ENCODE measurements around the gene COL20A1.
A peak's percentile ranks its signal among the peaks of the same experiment; 100 is the strongest.

COL20A1 gene

DNA sequence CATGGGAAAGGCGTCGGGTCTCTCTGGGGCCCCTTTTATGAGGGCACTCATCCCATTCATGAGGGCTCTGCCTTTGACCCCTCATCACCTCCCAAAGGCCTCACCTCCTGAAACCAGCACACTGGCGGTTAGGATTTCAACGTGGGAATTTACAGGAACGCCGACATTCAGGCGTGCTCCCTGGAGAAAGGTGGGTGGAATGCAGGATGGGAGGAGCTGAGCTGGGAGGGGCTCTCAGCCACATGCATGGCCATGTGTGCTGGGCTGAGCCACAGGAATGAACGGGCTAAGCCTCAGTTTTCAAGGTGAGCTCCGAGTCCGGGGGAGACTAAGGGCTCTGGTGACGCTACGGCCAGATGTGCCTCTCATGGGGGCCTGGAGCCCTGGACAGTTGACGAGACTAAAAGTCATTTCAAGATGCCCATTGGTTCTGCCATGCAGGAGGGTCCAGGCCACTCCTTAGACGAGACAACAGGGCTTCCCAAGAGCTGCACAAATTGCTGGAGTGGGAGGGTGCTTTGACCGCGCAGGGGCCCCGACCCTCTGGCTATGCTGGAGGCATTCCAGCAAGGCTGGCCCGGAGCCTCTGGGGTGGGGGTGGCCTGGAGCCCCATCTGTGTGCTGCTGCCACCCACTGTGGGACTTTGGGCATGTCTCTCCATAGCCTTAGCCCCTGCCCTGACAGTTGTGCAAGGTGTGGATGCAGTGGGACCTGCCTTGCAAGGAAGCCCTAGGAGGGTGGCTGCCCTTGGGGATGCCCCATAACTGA lies 24.1 kb upstream of the COL20A1 start:
- no peaks in the 10 kb centered on the region for H3K36me3 Mint-ChIP-seq
- no peak overlapping the region for H3K27ac Mint-ChIP-seq
- H3K9me3 Mint-ChIP-seq (ENCODE audit: low read depth), result no peaks in the 10 kb centered on the region
- H3K4me1 Mint-ChIP-seq (ENCODE audit: low read depth), result peaks cover 15% of the 10 kb centered on the region
- H3K27me3 Mint-ChIP-seq, result peaks cover 3% of the 10 kb centered on the region
- H3K4me3 Mint-ChIP-seq, result no peak overlapping the region

DNA sequence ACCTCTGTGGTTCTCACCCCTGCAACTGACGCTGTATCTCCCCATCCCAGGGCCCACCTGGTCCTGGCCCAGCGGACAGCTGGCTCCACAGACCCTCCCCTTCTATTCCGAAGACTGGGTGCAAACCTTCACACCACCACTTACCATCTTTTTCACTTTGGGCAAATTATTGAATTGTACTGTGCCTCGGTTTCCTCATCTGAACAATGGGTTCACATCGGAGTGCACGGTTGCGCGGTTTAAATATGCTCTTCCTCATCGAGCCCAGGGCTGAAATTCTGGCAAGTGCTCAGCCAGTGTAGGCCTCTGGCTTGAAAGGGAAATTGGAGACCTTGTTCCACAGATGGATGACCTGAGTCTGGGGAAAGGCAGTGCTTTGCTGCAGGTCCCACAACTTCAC lies 23.3 kb upstream of the COL20A1 start:
- H3K27me3 Mint-ChIP-seq, result no peaks in the 10 kb centered on the region
- H3K36me3 Mint-ChIP-seq, result no peaks in the 10 kb centered on the region
- H3K27ac Mint-ChIP-seq, result no peak overlapping the region
- H3K4me3 Mint-ChIP-seq, result peak overlapping the region; percentile 35
- H3K4me1 Mint-ChIP-seq (ENCODE audit: low read depth), result peaks cover 22% of the 10 kb centered on the region
- H3K9me3 Mint-ChIP-seq (ENCODE audit: low read depth), result no peaks in the 10 kb centered on the region

DNA sequence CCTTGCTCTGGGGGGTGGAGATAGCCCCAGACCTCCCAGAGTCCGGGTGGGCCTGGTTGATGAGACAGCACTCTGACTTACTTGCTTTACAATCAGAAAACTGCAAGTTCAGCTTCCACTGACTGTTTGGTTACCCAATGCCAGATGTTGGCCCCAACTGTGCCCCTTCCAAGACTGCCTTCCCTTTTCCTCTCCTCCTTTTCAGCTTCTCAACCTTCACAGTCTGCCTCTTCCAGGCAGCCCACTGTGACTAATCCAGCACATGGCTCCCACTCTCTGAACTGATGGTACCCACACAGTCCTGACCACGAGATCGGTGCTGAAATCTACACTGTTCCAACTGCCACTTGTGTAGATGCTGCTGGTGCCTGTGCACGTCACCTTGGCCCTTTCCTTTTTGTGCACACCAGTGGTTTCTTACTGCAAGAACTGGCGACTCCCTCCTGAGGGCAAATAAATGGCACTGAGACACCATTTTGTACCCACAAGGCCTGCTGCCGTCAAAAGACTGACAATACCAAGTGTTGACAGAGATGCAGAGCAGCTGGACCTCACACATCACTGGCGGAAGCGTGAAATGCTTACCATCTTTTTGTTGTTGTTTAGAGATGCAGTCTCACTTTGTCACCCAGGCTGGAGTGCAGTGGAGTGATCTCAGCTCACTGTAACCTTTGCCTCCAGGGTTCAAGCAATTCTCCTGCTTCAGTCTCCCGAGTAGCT lies 22.2 kb upstream of the COL20A1 start:
- no peaks in the 10 kb centered on the region for H3K27me3 Mint-ChIP-seq
- H3K4me1 Mint-ChIP-seq (ENCODE audit: low read depth), result peaks cover 26% of the 10 kb centered on the region
- H3K4me3 Mint-ChIP-seq, result peak overlapping the region; percentile 59
- no peaks in the 10 kb centered on the region for H3K36me3 Mint-ChIP-seq
- no peaks in the 10 kb centered on the region for H3K9me3 Mint-ChIP-seq (ENCODE audit: low read depth)
- H3K27ac Mint-ChIP-seq, result no peak overlapping the region

DNA sequence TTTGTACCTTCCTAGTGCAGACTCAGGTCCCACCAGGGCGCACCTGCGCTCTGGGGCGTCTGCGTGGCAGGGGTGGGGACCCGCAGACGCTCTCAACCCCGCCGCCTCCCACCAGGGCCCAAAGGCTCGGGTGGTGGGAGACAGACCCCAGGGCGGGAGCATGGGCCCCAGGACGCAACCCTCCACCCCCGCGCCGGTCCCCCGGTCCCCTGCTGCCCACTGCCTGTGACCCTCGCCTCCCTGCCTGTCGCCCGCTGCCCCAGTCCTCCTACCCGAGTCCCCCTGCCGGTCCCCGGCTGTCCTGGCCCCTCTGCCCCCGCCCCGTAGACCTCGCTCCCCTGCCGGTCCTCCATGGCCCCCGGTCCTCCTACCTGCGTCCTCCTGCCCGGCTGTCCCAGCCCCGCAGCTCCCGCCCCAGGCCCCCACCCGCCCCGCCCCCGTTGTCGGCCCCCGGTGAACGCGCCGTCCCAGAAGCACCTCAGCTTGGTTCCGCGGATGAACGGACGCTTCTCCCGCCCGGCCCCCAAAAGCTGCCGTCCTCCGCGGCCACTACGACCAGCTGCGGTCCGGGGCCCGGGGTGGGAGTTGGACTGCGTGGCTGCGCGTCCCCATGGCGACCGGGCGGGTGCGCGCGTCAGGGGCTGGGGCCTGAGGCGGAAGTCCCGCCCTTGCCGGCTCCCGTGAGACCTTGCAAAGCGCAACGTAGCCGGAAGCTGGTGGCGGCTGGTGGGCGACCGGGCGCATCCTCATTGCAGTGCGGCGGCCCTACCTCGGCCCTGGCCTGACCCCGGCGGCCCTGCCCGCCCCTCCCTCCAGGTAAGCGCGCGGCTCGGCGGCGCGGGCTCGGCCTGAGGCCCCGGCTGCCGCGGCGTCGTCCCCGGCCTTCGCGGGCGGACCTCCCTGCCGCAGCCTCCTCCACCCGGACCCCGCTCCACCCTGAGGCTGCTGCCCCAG lies 20.6 kb upstream of the COL20A1 start, which contains the start of gene ARFGAP1:
Gene ARFGAP1, plus strand, starts transcription at position 709 of the 954 bp plus-strand sequence. CDS start 2,768 bp downstream, outside the sequence.
- peak within 1 kb of the TSS; percentile 81 for H3K27ac Mint-ChIP-seq
- no peaks in the 10 kb centered on the region for H3K9me3 Mint-ChIP-seq (ENCODE audit: low read depth)
- H3K27me3 Mint-ChIP-seq, result no peaks in the 10 kb centered on the region
- peak within 1 kb of the TSS; percentile 94 for H3K4me3 Mint-ChIP-seq
- H3K36me3 Mint-ChIP-seq, result no peaks in the 10 kb centered on the region
- H3K4me1 Mint-ChIP-seq (ENCODE audit: low read depth), result peaks cover 26% of the 10 kb centered on the region

DNA sequence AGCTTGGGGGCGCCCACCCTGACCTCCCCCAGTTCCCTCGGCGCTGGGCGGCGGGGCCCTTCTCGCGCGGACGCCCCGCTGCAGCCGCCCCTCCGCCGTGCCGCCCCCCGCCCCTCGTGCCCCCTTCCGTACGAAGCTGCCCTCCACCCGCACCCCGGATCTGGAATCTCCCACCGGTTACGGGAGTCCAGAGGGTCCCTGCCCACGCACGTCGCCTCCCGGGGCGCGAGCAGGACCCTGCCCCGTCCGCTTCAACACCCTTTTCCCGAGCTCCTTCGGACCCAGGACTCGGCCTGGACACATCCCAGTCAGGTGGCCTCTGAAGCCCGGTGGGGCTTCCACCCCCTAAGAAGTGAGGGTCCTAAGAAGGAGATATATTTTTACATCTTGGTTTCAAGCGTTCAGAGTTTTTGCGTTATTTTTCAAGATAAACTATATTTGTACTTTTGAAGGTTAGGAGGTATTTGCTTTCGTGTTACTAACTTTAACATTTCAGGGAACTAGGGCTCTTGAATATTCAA lies 19.9 kb upstream of the COL20A1 start:
- Mint-ChIP-seq H3K36me3 (no peaks in the 10 kb centered on the region), H3K9me3 (ENCODE audit: low read depth) (no peaks in the 10 kb centered on the region), H3K4me3 (peak overlapping the region; percentile 94), H3K27me3 (no peaks in the 10 kb centered on the region), H3K4me1 (ENCODE audit: low read depth) (peaks cover 26% of the 10 kb centered on the region), H3K27ac (peak overlapping the region; percentile 81)

DNA sequence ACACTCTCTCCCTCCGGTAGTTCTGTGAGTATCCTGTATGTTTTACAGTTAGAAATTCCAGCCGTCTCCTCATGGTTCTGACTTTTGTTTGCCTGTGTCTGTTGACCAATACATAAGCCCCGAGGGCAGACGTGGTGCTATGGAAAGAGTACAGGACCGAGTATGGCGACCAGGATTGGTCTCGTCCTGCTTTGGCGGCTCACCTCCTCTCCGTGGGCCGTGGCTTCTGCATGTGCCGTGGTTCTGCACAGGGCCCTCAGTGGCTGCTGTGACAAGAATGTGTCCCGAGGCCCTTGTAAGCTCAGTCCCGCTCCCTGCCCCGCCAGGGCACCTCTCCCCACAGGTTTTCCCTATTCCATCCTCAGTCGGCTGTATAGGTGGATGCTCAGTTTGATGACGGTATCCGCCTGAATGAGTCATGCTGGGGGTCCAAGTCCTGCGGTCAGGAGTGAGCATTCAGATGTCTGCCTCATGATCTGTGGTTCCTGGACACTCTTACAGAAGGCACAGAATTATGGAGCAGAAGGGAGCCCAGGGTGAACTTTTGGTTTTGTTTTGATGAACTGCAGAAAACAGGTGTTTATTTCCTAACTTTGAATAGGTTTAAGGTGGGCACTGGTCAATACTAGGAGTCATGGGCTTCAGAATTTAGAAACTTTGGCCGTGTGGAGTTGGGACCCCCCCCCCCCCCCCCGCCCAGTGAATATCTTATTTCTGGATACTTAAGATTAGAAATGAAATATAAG lies 19.2 kb upstream of the COL20A1 start:
- no peaks in the 10 kb centered on the region for H3K9me3 Mint-ChIP-seq (ENCODE audit: low read depth)
- peak overlapping the region; percentile 94 for H3K4me3 Mint-ChIP-seq
- H3K27ac Mint-ChIP-seq, result peak overlapping the region; percentile 81
- no peaks in the 10 kb centered on the region for H3K27me3 Mint-ChIP-seq
- H3K4me1 Mint-ChIP-seq (ENCODE audit: low read depth), result peaks cover 26% of the 10 kb centered on the region
- no peaks in the 10 kb centered on the region for H3K36me3 Mint-ChIP-seq

DNA sequence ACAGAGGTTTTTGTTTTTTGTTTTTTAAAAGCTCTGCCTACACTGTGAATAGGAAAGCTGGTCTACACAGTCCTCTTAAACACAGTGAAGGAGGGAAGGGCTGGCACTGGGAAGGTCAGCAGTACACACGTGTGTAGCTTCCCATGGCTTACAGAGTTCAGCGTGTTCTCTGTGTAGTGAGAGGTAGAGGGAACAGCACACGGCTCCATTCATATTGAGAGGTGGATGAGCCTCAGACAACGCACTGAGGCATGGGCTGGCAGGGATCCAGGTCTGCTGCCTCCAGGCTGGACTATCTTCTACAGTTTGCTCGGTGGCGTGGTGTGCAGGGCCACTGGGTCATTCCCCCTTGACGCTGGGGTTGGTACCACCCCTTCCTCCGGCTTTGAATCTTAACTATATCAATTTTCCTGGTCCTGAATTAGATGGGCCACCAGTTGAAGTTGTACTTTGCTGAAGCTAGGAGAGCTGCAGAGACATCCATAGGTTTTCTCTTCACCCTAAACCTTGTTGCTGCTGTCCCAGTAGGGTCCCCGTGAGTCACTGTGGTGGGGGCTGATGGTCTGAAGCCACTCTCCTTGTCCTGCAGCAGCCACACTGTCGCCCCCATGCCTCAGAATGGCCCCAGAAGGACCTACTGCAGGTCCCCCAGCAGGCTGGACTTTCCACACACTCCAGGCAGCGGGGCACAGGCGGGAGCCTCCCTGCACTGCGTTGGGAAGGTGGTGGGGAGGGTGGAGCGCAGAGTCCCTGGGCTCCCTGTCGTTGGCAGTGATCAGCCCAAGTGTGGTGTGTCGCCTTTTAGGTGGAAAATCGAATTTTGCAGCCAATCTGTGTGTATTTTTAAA lies 18.4 kb upstream of the COL20A1 start:
- H3K4me1 Mint-ChIP-seq (ENCODE audit: low read depth), result peaks cover 26% of the 10 kb centered on the region
- H3K4me3 Mint-ChIP-seq, result peak overlapping the region; percentile 70
- no peaks in the 10 kb centered on the region for H3K27me3 Mint-ChIP-seq
- H3K27ac Mint-ChIP-seq, result peak overlapping the region; percentile 22
- H3K9me3 Mint-ChIP-seq (ENCODE audit: low read depth), result no peaks in the 10 kb centered on the region
- H3K36me3 Mint-ChIP-seq, result no peaks in the 10 kb centered on the region

DNA sequence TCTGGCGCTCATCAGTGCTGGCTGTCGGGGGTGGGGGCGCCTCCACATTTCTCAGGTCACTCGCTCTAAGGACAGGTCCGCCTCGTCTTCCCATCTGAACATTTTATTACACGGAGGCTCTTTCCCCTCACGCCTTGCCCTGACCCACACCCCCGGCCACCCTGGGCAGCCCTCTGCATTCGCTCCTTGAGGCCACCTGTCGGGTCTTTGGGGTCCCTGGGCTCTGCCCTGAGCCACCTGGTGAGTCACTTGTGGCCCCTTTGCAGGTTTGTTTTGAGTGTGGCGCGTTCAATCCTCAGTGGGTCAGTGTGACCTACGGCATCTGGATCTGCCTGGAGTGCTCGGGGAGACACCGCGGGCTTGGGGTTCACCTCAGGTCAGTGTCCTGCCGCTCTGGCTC lies 17.2 kb upstream of the COL20A1 start:
- peaks cover 24% of the 10 kb centered on the region for H3K4me1 Mint-ChIP-seq (ENCODE audit: low read depth)
- H3K27ac Mint-ChIP-seq, result no peak overlapping the region
- H3K27me3 Mint-ChIP-seq, result no peaks in the 10 kb centered on the region
- no peaks in the 10 kb centered on the region for H3K9me3 Mint-ChIP-seq (ENCODE audit: low read depth)
- no peaks in the 10 kb centered on the region for H3K36me3 Mint-ChIP-seq
- H3K4me3 Mint-ChIP-seq, result no peak overlapping the region

DNA sequence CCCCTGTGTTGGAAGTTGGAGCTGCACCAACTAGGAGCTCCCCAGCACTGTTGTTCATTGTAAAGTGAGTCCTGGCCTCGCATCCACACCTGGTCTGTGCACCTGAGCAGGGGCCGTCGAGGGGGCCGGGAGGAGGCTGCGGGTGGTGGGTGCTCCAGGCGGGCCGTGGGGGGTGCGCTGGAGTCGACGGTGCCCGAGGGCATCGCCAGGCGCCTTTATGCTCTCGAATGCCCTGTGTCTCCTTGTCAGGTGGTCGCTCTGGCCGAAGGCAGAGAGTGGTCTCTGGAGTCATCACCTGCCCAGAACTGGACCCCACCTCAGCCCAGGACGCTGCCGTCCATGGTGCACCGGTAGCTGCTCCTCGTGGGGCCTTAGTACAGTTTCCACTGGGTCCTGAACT lies 16.0 kb upstream of the COL20A1 start:
- Mint-ChIP-seq H3K4me3 (no peak overlapping the region), H3K36me3 (no peaks in the 10 kb centered on the region), H3K9me3 (ENCODE audit: low read depth) (no peaks in the 10 kb centered on the region), H3K4me1 (ENCODE audit: low read depth) (peaks cover 16% of the 10 kb centered on the region), H3K27ac (no peak overlapping the region), H3K27me3 (no peaks in the 10 kb centered on the region)

DNA sequence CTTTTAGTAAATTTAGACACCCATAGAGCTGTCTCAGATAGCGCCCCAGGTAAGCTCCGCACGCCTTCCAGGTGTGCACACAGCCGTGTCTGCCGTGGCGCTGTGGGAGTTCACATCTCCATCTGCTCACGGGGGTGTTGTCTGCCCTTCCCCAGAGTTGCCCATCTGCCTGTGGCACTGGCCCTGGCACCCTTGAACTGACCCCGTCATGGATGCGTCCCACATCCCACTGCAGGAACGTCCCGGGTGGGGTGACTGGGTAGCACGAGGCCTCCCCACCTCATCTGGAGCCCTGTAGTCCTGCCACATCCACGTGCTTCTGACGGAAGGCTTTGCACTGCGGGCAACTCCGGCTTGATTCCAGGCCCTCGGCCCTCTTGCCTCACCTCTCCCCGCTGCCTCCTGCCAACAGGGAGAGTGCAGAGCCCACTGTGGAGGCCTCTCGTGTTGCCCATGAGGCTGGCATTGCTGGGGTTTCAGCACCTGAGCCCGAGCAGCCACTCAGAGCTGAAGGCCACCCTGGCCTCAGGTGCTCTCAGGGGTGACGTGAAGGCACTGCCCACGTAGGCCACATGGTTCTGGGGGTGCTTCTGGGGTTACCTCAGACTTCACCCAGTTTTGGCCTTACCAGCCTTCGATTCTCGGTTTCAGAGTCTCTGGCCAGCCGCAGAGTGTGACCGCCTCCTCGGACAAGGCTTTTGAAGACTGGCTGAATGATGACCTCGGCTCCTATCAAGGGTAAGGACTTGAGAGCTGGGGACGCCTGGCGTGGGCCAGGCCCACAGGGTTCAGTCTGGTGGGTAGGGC lies 15.3 kb upstream of the COL20A1 start:
- H3K4me1 Mint-ChIP-seq (ENCODE audit: low read depth), result peaks cover 16% of the 10 kb centered on the region
- H3K27ac Mint-ChIP-seq, result no peak overlapping the region
- no peaks in the 10 kb centered on the region for H3K36me3 Mint-ChIP-seq
- H3K27me3 Mint-ChIP-seq, result no peaks in the 10 kb centered on the region
- no peak overlapping the region for H3K4me3 Mint-ChIP-seq
- H3K9me3 Mint-ChIP-seq (ENCODE audit: low read depth), result no peaks in the 10 kb centered on the region

DNA sequence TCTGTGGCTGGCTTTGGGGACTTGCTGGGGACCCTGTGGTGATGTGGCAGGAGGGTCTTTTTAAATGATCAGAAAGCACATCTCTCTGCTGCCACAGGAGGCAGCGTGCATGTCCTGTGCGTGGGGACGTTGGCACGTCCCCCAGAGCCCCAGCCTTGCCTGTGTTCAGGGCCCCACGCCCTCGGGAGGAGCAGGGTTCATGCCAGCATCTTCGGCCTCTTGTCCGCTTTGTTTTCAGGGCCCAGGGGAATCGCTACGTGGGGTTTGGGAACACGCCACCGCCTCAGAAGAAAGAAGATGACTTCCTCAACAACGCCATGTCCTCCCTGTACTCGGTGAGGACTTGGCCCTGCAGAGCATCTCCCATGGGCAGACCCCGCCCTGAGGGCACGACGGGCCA lies 14.3 kb upstream of the COL20A1 start:
- no peak overlapping the region for H3K27ac Mint-ChIP-seq
- peaks cover 13% of the 10 kb centered on the region for H3K4me1 Mint-ChIP-seq (ENCODE audit: low read depth)
- H3K27me3 Mint-ChIP-seq, result no peaks in the 10 kb centered on the region
- H3K9me3 Mint-ChIP-seq (ENCODE audit: low read depth), result no peaks in the 10 kb centered on the region
- H3K4me3 Mint-ChIP-seq, result no peak overlapping the region
- no peaks in the 10 kb centered on the region for H3K36me3 Mint-ChIP-seq

DNA sequence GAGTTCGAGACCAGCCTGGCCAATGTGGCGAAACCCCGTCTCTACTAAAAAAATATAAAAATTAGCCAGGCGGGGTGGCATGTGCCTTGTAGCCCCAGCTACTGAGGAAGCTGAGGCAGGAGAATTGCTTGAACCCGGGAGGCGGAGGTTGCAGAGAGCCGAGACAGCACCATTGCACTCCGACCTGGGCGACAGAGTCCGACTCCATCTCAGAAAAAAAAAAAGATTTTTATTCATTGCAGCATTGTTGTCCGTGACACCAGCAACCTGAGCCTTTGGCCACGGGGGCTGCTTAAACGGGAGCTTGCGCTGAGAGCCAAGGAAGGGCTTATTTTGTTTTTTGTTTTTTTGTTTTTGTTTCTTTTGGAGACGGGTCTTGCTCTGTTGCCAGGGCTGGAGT lies 13.1 kb upstream of the COL20A1 start:
- no peak overlapping the region for H3K4me3 Mint-ChIP-seq
- H3K27me3 Mint-ChIP-seq, result no peaks in the 10 kb centered on the region
- H3K9me3 Mint-ChIP-seq (ENCODE audit: low read depth), result no peaks in the 10 kb centered on the region
- peaks cover 6% of the 10 kb centered on the region for H3K4me1 Mint-ChIP-seq (ENCODE audit: low read depth)
- H3K36me3 Mint-ChIP-seq, result no peaks in the 10 kb centered on the region
- H3K27ac Mint-ChIP-seq, result no peak overlapping the region

DNA sequence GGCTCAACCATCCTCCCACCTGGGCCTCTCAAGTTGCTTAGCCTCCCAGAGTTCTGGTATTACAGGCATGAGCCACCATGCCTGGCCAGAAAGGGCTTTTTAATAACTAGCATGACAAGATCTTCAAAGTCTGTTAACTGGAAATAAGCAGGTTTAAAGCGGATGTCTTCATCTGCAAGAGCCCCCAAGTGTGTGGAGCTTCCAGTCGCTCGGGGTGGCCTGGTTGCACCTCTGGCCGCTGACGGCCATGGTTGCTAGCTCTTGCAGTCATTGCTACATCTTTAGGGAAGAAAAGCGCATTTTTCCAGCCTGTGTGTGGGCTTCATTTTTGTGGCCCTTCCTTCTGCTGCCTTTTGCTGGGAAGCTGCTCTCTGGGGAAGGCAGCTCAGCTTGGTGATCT lies 12.6 kb upstream of the COL20A1 start:
- Mint-ChIP-seq H3K4me1 (ENCODE audit: low read depth) (peaks cover 2% of the 10 kb centered on the region), H3K4me3 (no peak overlapping the region), H3K36me3 (no peaks in the 10 kb centered on the region), H3K27me3 (no peaks in the 10 kb centered on the region), H3K9me3 (ENCODE audit: low read depth) (no peaks in the 10 kb centered on the region), H3K27ac (no peak overlapping the region)

All from activated naive CD8-positive, alpha-beta T cell (primary cell).